Activated CD8-positive, alpha-beta memory T cell treated with anti-CD3 and anti-CD28 coated beads, Interleukin-2, amount 10 ng/mL, durations not matched to agents 7 days and 5 days (primary cell): ENCODE results near the gene PLIN3. TPM values are rescaled to one million over a fixed set of nuclear protein-coding genes. Genes with fewer than 3 reads are reported as not detected.
"Not testable (repeated sequence)": the region's sequence is repeated elsewhere in the genome, so short reads cannot be mapped to it uniquely, and the experiment has no call there.

Source experiments
- ATAC-seq: fragments of 150-1000 bp; cut with Tn5 transposase; one replicate; pipeline ENCODE4 v1.10.0; 2021; ENCODE audit warnings: moderate library complexity
- CTCF ChIA-PET: fragments of 350-600 bp; sonication (Branson Sonifier 250); formaldehyde crosslinking; loops from one replicate; lab custom pipeline; 2021; ENCODE audit warnings: antibody characterized with exemption; lab: Charles Lee
- DNase-seq: peaks from one replicate; pipeline ENCODE4 v3.0.0-alpha.2; 2020
- H3K27ac Mint-ChIP-seq: one replicate; pipeline ENCODE4 v1.8.0; 2021; ENCODE audit warnings: mild to moderate bottlenecking, mixed read lengths
- H3K27me3 Mint-ChIP-seq: one replicate; pipeline ENCODE4 v1.8.0; 2021; ENCODE audit warnings: mixed read lengths
- H3K36me3 Mint-ChIP-seq: one replicate; pipeline ENCODE4 v1.8.0; 2021; ENCODE audit warnings: mild to moderate bottlenecking, mixed read lengths
- H3K4me1 Mint-ChIP-seq: one replicate; pipeline ENCODE4 v1.8.0; 2021; ENCODE audit warnings: mixed read lengths
- H3K4me3 Mint-ChIP-seq: one replicate; pipeline ENCODE4 v1.8.0; 2021; ENCODE audit warnings: mild to moderate bottlenecking, moderate library complexity, mixed read lengths
- H3K9me3 Mint-ChIP-seq: one replicate; pipeline ENCODE4 v1.8.0; 2022; ENCODE audit warnings: low read depth, mixed read lengths
- total RNA-seq, 2 experiments: library from RNA; stranded (reverse); gene quantifications; one replicate each; pipeline ENCODE4 v1.2.3, GENCODE V29; 2021

Gene PLIN3
- total RNA-seq, 2 experiments from 2014 or later: 29.0 to 32.4 TPM

- not testable (repeated sequence) for H3K9me3 Mint-ChIP-seq, ATAC-seq, DNase-seq, H3K27me3 Mint-ChIP-seq
- H3K4me3 Mint-ChIP-seq: peak overlapping the region; percentile 82
- H3K4me1 Mint-ChIP-seq: peaks cover 40% of the 10 kb centered on the region
- CTCF ChIA-PET: interaction anchor here (0.7 to 4.6 kb wide), 14 partner anchors 8 to 335 kb away, joined by 3 to 126 read pairs (median 8); partner anchors contain the start of genes DPP9 and UBXN6
- H3K27ac Mint-ChIP-seq: peak overlapping the region; percentile 87
- H3K36me3 Mint-ChIP-seq: peaks cover 17% of the 10 kb centered on the region
These were observed 75.2 kb downstream of the PLIN3 start for GRCh38 chr19:4792019-4792865.

- Mint-ChIP-seq H3K27ac (peak within 1 kb of the TSS; percentile 87), H3K4me1 (peaks cover 35% of the 10 kb centered on the region), H3K36me3 (peaks cover 12% of the 10 kb centered on the region), H3K9me3 (no peaks in the 10 kb centered on the region), H3K27me3 (no peaks in the 10 kb centered on the region), H3K4me3 (peak within 1 kb of the TSS; percentile 82)
- CTCF ChIA-PET: interaction anchor here (0.6 to 4.6 kb wide), 36 partner anchors 9 to 338 kb away, joined by 3 to 126 read pairs (median 4); partner anchors contain the start of genes DPP9, MYDGF, PLIN3 and UBXN6
- ATAC-seq (peak; percentile 97), DNase-seq (peak; percentile 99)
These were observed 76.1 kb downstream of the PLIN3 start, which contains the start of gene FEM1A for GRCh38 chr19:4791183-4792018. Gene FEM1A (plus strand): TSS chr19:4791734. CDS start chr19:4791855, 121 bp downstream.

Other genes with a start within 250 kb of the PLIN3 start
- 10 to 100 TPM; 15.7 to 20.1 TPM for gene TNFAIP8L1, start 228.2 kb downstream of the PLIN3 start, total RNA-seq
- gene MYDGF, start 197.3 kb downstream of the PLIN3 start, total RNA-seq: 10 to 100 TPM; 47.7 to 60.8 TPM
- gene DPP9, start 143.8 kb downstream of the PLIN3 start, total RNA-seq: 10 to 100 TPM; 92.5 to 98.0 TPM
- gene FEM1A, start 75.9 kb downstream of the PLIN3 start, total RNA-seq: 10 to 100 TPM; 11.5 to 16.8 TPM
- 10 to 100 TPM; 19.5 to 22.4 TPM for gene TICAM1, start 36.0 kb downstream of the PLIN3 start, total RNA-seq
- under 1 TPM; 0.26 to 0.58 TPM for gene ARRDC5, start 35.2 kb upstream of the PLIN3 start, total RNA-seq
- gene UHRF1, start 41.8 kb upstream of the PLIN3 start, total RNA-seq: 100 to 1,000 TPM; 149 to 154 TPM
- gene KDM4B, start 101.4 kb upstream of the PLIN3 start, total RNA-seq: 10 to 100 TPM; 31.2 to 42.3 TPM